Measurements from ENCODE around the gene CLCN2.

CLCN2 gene

DNA sequence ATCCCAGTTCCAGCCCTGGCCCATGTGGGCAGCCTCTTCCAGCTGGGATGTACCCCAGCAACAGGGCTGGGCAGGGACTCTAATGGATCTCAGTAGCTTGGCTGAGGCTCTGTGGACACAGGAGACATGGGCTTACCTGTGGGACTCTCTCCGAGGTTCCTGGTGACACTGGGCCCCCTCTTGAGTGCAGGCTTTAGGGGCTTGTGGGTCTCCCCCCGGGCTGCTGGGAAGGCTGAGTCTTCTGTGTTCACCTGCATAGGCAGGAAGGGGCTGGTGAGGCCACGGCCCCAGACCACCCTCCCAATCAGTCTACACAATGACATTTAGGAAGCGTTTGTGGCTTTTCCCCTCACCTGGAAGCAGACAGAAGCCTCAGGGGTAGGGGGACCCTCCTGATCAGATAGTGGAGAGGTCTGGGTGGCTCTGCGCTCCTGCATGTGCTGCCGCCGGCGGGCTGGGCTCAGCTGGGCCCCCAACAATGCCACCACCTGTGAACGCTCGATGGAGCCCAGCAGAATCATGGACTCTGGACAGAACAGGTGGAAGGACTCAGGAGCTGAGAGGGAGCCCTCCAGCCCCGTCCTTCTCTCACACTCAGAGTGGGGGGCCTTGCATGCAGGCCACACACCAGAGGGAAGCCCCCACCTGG is 8.4 kb downstream of the CLCN2 start:
- POLR2A ChIA-PET = no interaction called here

DNA sequence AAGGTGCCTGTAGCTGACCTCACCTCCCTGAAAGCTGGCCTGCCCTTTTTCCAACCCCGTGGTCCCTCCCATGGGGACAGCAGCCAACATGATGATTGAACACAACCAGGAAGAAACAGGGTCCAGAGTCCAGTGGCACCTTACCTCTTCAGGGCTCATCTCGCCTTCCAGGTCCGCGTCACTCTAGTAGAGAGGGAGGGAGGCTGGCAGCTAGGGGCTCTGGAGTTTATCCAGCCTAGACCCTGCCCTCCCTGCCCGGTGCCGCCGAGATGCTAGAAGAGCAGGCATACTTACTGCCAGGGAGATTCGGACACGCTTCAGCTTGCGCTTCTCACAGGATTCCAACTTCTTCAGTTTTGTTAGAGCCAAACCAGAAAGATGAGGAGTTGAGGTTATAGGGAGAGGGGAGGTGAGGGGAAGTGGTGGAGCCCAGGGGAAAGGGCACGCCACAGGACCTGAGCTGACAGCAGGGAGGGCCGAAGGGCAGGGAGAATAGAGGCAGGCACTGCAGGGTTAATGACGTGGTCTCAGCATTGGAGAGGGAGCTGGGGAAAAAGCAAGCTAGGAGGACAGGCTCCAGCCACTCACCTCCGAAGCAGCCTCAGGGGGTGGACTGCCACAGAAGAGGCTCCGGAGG is 9.1 kb downstream of the CLCN2 start:
- ChIA-PET POLR2A (no interaction called here), CTCF (interaction anchor here (1.4 kb wide), 1 partner anchor 17 kb away, joined by 4 read pairs; no protein-coding TSS in a partner anchor)
- DNase-seq (ENCODE audit: extremely low spot score) = no peak
- TF ChIP-seq FOXK2 (IDR thresholded peaks at IDR 0.05) = no peak
- no peak for TF ChIP-seq SP1 (IDR thresholded peaks at IDR 0.05)
- TF ChIP-seq CTBP1 (IDR thresholded peaks at IDR 0.05; ENCODE audit: borderline replicate concordance) = no peak
- TF ChIP-seq ARNT (IDR thresholded peaks at IDR 0.05) = no peak
- TF ChIP-seq FOXM1 (IDR thresholded peaks at IDR 0.05; ENCODE audit: borderline replicate concordance) = no peak
- no peak for TF ChIP-seq L3MBTL2 (conservative IDR thresholded peaks at IDR 0.05)
- TF ChIP-seq, protein P1, sequence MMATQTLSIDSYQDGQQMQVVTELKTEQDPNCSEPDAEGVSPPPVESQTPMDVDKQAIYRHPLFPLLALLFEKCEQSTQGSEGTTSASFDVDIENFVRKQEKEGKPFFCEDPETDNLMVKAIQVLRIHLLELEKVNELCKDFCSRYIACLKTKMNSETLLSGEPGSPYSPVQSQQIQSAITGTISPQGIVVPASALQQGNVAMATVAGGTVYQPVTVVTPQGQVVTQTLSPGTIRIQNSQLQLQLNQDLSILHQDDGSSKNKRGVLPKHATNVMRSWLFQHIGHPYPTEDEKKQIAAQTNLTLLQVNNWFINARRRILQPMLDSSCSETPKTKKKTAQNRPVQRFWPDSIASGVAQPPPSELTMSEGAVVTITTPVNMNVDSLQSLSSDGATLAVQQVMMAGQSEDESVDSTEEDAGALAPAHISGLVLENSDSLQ (IDR thresholded peaks at IDR 0.05) = no peak
- TF ChIP-seq ZNF384 (IDR thresholded peaks at IDR 0.05) = no peak
- no peak for TF ChIP-seq BHLHE40 (IDR thresholded peaks at IDR 0.05; ENCODE audit: borderline replicate concordance)
- no peak for TF ChIP-seq ELF4 (IDR thresholded peaks at IDR 0.05)

More for the DNA sequence above, 8.4 kb downstream of the CLCN2 start:
- DNase-seq (ENCODE audit: extremely low spot score) = no peak
- TF ChIP-seq LEF1 (IDR thresholded peaks at IDR 0.05; ENCODE audit: borderline replicate concordance) (no peak), ZNF384 (IDR thresholded peaks at IDR 0.05) (no peak), CTBP1 (IDR thresholded peaks at IDR 0.05; ENCODE audit: borderline replicate concordance) (no peak), L3MBTL2 (conservative IDR thresholded peaks at IDR 0.05) (no peak), SUZ12 (IDR thresholded peaks at IDR 0.05) (no peak), SP1 (IDR thresholded peaks at IDR 0.05) (no peak), FOXM1 (IDR thresholded peaks at IDR 0.05; ENCODE audit: borderline replicate concordance) (no peak)
- TF ChIP-seq, protein P1 (IDR thresholded peaks at IDR 0.05) = no peak
- CTCF ChIA-PET = interaction anchor here (1.4 kb wide), 1 partner anchor 18 kb away, joined by 4 read pairs; no protein-coding TSS in a partner anchor

GRCh38 chr3:184351511-184352148 is 9.8 kb downstream of the CLCN2 start:
- ChIA-PET POLR2A (no interaction called here), CTCF (no interaction called here)
- TF ChIP-seq SP1 (IDR thresholded peaks at IDR 0.05) (no peak), NFRKB (IDR thresholded peaks at IDR 0.05) (no peak), FOXM1 (IDR thresholded peaks at IDR 0.05; ENCODE audit: borderline replicate concordance) (no peak), LEF1 (IDR thresholded peaks at IDR 0.05; ENCODE audit: borderline replicate concordance) (no peak), ARNT (IDR thresholded peaks at IDR 0.05) (no peak), FOXA1 (IDR thresholded peaks at IDR 0.05) (no peak), L3MBTL2 (conservative IDR thresholded peaks at IDR 0.05) (no peak), HDGF (IDR thresholded peaks at IDR 0.05; ENCODE audit: borderline replicate concordance) (no peak), CTBP1 (IDR thresholded peaks at IDR 0.05; ENCODE audit: borderline replicate concordance) (no peak), SUZ12 (IDR thresholded peaks at IDR 0.05) (no peak), ELF4 (IDR thresholded peaks at IDR 0.05) (no peak), BHLHE40 (IDR thresholded peaks at IDR 0.05; ENCODE audit: borderline replicate concordance) (no peak), ZNF384 (IDR thresholded peaks at IDR 0.05) (no peak)
- TF ChIP-seq, protein P1 (IDR thresholded peaks at IDR 0.05) = no peak
- no peak for DNase-seq (ENCODE audit: extremely low spot score)

- ChIA-PET POLR2A (no interaction called here), CTCF (interaction anchor here (0.6 kb wide), 1 partner anchor 235 kb away, joined by 3 read pairs; no protein-coding TSS in a partner anchor)
- no peak for DNase-seq (ENCODE audit: extremely low spot score)
- TF ChIP-seq LEF1 (IDR thresholded peaks at IDR 0.05; ENCODE audit: borderline replicate concordance) = no peak
- TF ChIP-seq SUZ12 (IDR thresholded peaks at IDR 0.05) = no peak
These were observed 10.8 kb downstream of the CLCN2 start for GRCh38 chr3:184350618-184351017.

DNA sequence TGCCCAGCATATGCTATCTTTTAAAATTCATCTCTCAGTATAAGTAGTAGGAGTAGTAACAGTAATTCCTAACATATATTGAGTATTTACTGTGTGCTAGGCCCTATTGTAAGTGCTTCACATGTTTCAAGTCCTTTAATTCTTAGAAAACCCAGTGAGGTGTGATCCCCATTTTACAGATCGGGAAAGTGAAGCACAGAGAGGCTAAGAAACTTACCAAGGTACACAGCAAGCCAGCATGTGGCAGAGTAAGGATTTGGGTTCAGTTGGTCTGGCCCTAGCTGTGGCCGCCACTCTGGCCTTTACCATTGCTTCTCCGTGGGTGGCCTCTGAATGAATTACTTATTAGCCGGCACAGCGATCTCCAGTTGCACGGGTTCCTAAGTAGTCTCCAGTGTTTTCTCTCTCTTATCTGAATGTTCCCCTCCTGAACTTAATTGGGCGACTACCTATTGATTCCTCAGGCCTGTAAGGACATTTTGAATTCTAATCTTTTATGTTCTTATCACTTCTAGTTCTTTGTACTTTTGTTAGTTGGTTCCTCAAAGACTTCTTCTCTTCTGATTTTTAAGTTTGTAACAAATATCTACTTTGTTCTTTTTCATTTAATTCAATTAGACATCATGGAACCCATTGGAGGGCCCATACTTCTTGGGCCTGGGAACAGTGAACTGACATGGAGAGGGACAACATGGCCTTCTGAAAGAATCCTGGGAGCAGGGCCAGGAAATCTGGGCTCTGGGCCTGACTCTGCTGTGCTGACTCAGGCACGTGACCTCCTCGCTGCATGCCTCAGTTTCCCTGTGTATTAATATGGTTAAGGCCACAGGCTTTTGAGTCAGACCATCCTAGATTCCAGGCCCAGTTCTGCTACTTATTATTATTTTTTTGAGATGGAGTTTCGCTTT is 11.6 kb downstream of the CLCN2 start:
- POLR2A ChIA-PET = no interaction called here
- TF ChIP-seq L3MBTL2 (conservative IDR thresholded peaks at IDR 0.05) (no peak), SUZ12 (IDR thresholded peaks at IDR 0.05) (no peak), SP1 (IDR thresholded peaks at IDR 0.05) (no peak)
- no peak for DNase-seq (ENCODE audit: extremely low spot score)
- CTCF ChIA-PET = no interaction called here

DNA sequence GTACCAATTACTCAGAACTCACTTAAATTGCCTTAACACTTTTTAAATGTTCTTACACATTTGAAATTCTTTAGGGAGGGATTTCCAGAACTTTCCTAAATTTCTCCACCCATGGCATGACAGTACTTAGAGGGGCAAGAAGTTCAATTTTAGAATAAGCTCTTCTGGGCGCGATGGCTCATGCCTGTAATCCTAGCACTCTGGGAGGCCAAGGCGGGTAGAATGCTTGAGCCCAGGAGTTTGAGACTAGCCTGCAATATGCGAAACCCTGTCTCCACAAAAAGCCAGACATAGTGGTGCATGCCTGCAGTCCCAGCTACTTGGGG is 13.4 kb downstream of the CLCN2 start:
- CTCF ChIA-PET = interaction anchor here (1.3 kb wide), 1 partner anchor 11 kb away, joined by 7 read pairs; the partner anchor contains the start of gene FAM131A
- TF ChIP-seq NFRKB (IDR thresholded peaks at IDR 0.05) = no peak
- POLR2A ChIA-PET = interaction anchor here (1.9 kb wide), 1 partner anchor 14 kb away, joined by 8 read pairs; the partner anchor contains the start of genes CLCN2 and POLR2H
- no peak for DNase-seq (ENCODE audit: extremely low spot score)

Data from HEK293T (cell line).